ENCODE measurements around the gene FOXP1. TPM values are rescaled to one million over a fixed set of nuclear protein-coding genes. Genes with fewer than 3 reads are reported as not detected.

FOXP1 gene
- total and polyA plus RNA-seq, 9 of the 15 experiments (the other 6 are each of a cell fraction or from before 2014, with no cell fraction given), result 7.7 to 34.5 (median 13.7) TPM

GRCh38 chr3:71171247-71171646 is 412.3 kb downstream of the FOXP1 start:
- POLR2A ChIA-PET, result no interaction called here
- intact Hi-C loops (cut with micrococcal nuclease), result no loop called here
- no peaks in the 10 kb centered on the region for H3K79me2 ChIP-seq (ENCODE audit: control insufficient read depth, insufficient read depth, low read length)

More at GRCh38 chr3:71171247-71171646, 412.3 kb downstream of the FOXP1 start:
- H3K9ac ChIP-seq (ENCODE audit: insufficient read depth in 1 of 2, low read depth in 2 of 2, low read length in 2 of 2), result no peak overlapping the region
- in situ Hi-C loops (cut with MboI), result no loop called here
- no peaks in the 10 kb centered on the region; a peak in 1 of 5 replicates for H3K4me1 ChIP-seq (replicated peaks in 1 of 2; ENCODE audit: control insufficient read depth in 2 of 2, insufficient read depth in 2 of 2, low read length in 2 of 2)
- no TSS peak for BruUV-seq (replicated peaks)
- H4K20me1 ChIP-seq (replicated peaks; ENCODE audit: control insufficient read depth, insufficient read depth, low read length), result no peaks in the 10 kb centered on the region
- no peak overlapping the region for H2AFZ ChIP-seq (ENCODE audit: low read depth, low read length)
- no peak for FAIRE-seq
- no peaks in the 10 kb centered on the region for H3K36me3 ChIP-seq (ENCODE audit: control insufficient read depth, insufficient read depth, low read length)
- no peak for TF ChIP-seq ATF2 (CRISPR knock-in tag; IDR thresholded peaks at IDR 0.05)
- no peak for TF ChIP-seq CTBP1 (IDR thresholded peaks at IDR 0.05; ENCODE audit: borderline replicate concordance)
- no peak for TF ChIP-seq NUFIP1 (IDR thresholded peaks at IDR 0.05; ENCODE audit: partially characterized antibody)
- no peak for TF ChIP-seq BRF1 (IDR thresholded peaks at IDR 0.05; ENCODE audit: borderline replicate concordance, extremely low read depth, insufficient read length)
- no peak for TF ChIP-seq THRAP3 (IDR thresholded peaks at IDR 0.05; ENCODE audit: borderline replicate concordance)
- no peak for TF ChIP-seq MXD1 (CRISPR knock-in tag; IDR thresholded peaks at IDR 0.05; ENCODE audit: borderline replicate concordance, poor library complexity, severe bottlenecking)
- TF ChIP-seq HLTF (IDR thresholded peaks at IDR 0.05), result no peak
- TF ChIP-seq EWSR1 (IDR thresholded peaks at IDR 0.05; ENCODE audit: borderline replicate concordance, low read depth, partially characterized antibody), result no peak
- no peak for TF ChIP-seq NR4A1 (CRISPR knock-in tag; IDR thresholded peaks at IDR 0.05)
- TF ChIP-seq NR4A1 (tag; IDR thresholded peaks at IDR 0.05), result no peak
- TF ChIP-seq DEAF1 (CRISPR knock-in tag; IDR thresholded peaks at IDR 0.05), result no peak
- TF ChIP-seq FOXM1 (IDR thresholded peaks at IDR 0.05; ENCODE audit: low read depth), result no peak
- no peak for TF ChIP-seq FOXM1 (CRISPR knock-in tag; IDR thresholded peaks at IDR 0.05; ENCODE audit: low read depth)
- H3K27me3 ChIP-seq (ENCODE audit: control insufficient read depth in 2 of 2, insufficient read depth in 2 of 2, low read length in 2 of 2), result no peaks in the 10 kb centered on the region
- CTCF ChIA-PET (ENCODE audit: low intra/inter-chr PET ratio), result no interaction called here
- ATAC-seq, result no peak
- DNase-seq (ENCODE audit: extremely low read depth in 1 of 4, low spot score in 3 of 4), result no peak
- H3K4me3 ChIP-seq, result no peak overlapping the region
- no peaks in the 10 kb centered on the region for H3K9me3 ChIP-seq (replicated peaks; ENCODE audit: control insufficient read depth, insufficient read depth, low read depth, low read length)
- H3K4me2 ChIP-seq (ENCODE audit: insufficient read depth, low read length), result no peak overlapping the region
- no peak overlapping the region for H3K27ac ChIP-seq (ENCODE audit: extremely low read depth, low read depth, low read length)
- 89% methylated on average over 7 of the region's 7 CpGs for WGBS (ENCODE audit: insufficient coverage, low coverage, missing lambda C conversion rate)
- H3K9me1 ChIP-seq (ENCODE audit: control insufficient read depth, insufficient read depth, low read length), result no peaks in the 10 kb centered on the region
